Thyroid gland (tissue), 4 donors: ENCODE results near the gene TIMM10B. TPM values are rescaled to one million over a fixed set of nuclear protein-coding genes. Genes with fewer than 3 reads are reported as not detected.
A peak's percentile ranks its signal among the peaks of the same experiment; 100 is the strongest.

Experiments used
- DNase-seq, 2 donors: peaks; one replicate each; pipeline ENCODE4 v3.0.0-alpha.2; 2019
- H3K27ac ChIP-seq, 3 donors: fragments of 200-600 bp; sonication (generic); 1 replicate in 2 of 3; 2 replicates in 1 of 3; pipeline ENCODE4 v1.5.1; 2016 to 2019; ENCODE audit warnings: mild to moderate bottlenecking in 1 of 3, moderate library complexity in 1 of 3
- H3K27me3 ChIP-seq: fragments of 200-600 bp; sonication (generic); one replicate; pipeline ENCODE4 v1.5.1; 2019
- H3K36me3 ChIP-seq, 2 donors: fragments of 200-600 bp; sonication (generic); one replicate each; pipeline ENCODE4 v1.5.1; 2016 to 2019
- H3K4me1 ChIP-seq, 2 donors: fragments of 200-600 bp; sonication (generic); one replicate each; pipeline ENCODE4 v1.5.1; 2017 to 2019
- H3K4me3 ChIP-seq, 3 donors: fragments of 200-600 bp; sonication (generic); replicated peaks in 1 of 3; 1 replicate in 2 of 3; 2 replicates in 1 of 3; pipeline ENCODE4 v1.5.1; 2016; ENCODE audit warnings: mild to moderate bottlenecking in 1 of 3
- H3K9me3 ChIP-seq: fragments of 200-600 bp; sonication (generic); one replicate; pipeline ENCODE4 v1.5.1; 2017
- CTCF ChIP-seq, 6 experiments: fragments of 200-600 bp in 3 of 6; fragments of 450-650 bp in 3 of 6; sonication (generic) in 3 of 6; IDR thresholded peaks; one replicate each; pipeline ENCODE4 v1.5.1; 2016 to 2019; ENCODE audit warnings: antibody characterized with exemption in 6 of 6, mild to moderate bottlenecking in 2 of 6, inconsistent platforms in 1 of 6, moderate library complexity in 1 of 6
- POLR2A ChIP-seq, 2 donors: fragments of 450-650 bp; IDR thresholded peaks; one replicate each; pipeline ENCODE4 v1.6.1; 2017; ENCODE audit warnings: antibody characterized with exemption in 2 of 2, mild to moderate bottlenecking in 2 of 2, moderate library complexity in 1 of 2
- WGBS, 2 donors: methylation state at CpG; one replicate each; pipeline ENCODE4 v1.1.5; 2017; 5-methylcytosine and 5-hydroxymethylcytosine counted together
- intact Hi-C: fragments of 100-400 bp; cut with DNase I; formaldehyde crosslinking; loops from one replicate; pipeline ENCODE4 v1.15.1; 2023
- total RNA-seq, 4 donors: library from RNA; depleted of rRNA; stranded (reverse); fragments of >200 nt; gene quantifications; one replicate each; pipeline ENCODE4 v1.2.3, GENCODE V29; 2016

TIMM10B gene
- total RNA-seq, 4 donors from 2014 or later = 42.1 to 72.0 (median 56.3) TPM

GRCh38 chr11:6498121-6498520 is 16.8 kb downstream of the TIMM10B start:
- TF ChIP-seq CTCF (IDR thresholded peaks at IDR 0.05) (no peak), POLR2A (IDR thresholded peaks at IDR 0.05) (no peak)
- Histone ChIP-seq H3K4me1 (no peaks in the 10 kb centered on the region), H3K9me3 (no peaks in the 10 kb centered on the region), H3K27me3 (no peaks in the 10 kb centered on the region), H3K4me3 (no peak overlapping the region), H3K36me3 (no peaks in the 10 kb centered on the region), H3K27ac (no peak overlapping the region)
- DNase-seq = no peak
- intact Hi-C loops = loop anchor here (10.0 kb wide), 1 partner anchor 103 kb away; the partner anchor contains the start of gene SMPD1
- 59 to 61% methylated on average over 6 to 7 of the region's 7 CpGs for WGBS, 2 donors

- no peak for DNase-seq
- no peaks in the 10 kb centered on the region for H3K9me3 ChIP-seq
- TF ChIP-seq POLR2A (IDR thresholded peaks at IDR 0.05) = no peak
- no peak for TF ChIP-seq CTCF (IDR thresholded peaks at IDR 0.05)
- H3K27me3 ChIP-seq = no peaks in the 10 kb centered on the region
- 91% methylated on average over 5 of the region's 5 CpGs for WGBS, 2 donors
- no peaks in the 10 kb centered on the region for H3K36me3 ChIP-seq
- no peaks in the 10 kb centered on the region for H3K4me1 ChIP-seq
- H3K4me3 ChIP-seq = no peak overlapping the region
- intact Hi-C loops = loop anchor here (10.0 kb wide), 1 partner anchor 104 kb away; the partner anchor contains the start of gene SMPD1
- H3K27ac ChIP-seq = no peak overlapping the region
Observed at GRCh38 chr11:6498544-6498943, 17.2 kb downstream of the TIMM10B start.

- no peak for DNase-seq
- H3K36me3 ChIP-seq = no peaks in the 10 kb centered on the region
- 98% methylated on average over 3 of the region's 3 CpGs for WGBS, 2 donors
- no peak overlapping the region for H3K4me3 ChIP-seq
- H3K27me3 ChIP-seq = no peaks in the 10 kb centered on the region
- TF ChIP-seq POLR2A (IDR thresholded peaks at IDR 0.05) (no peak), CTCF (IDR thresholded peaks at IDR 0.05) (no peak)
- intact Hi-C loops = no loop called here
- no peaks in the 10 kb centered on the region for H3K9me3 ChIP-seq
- no peaks in the 10 kb centered on the region for H3K4me1 ChIP-seq
- no peak overlapping the region for H3K27ac ChIP-seq
Observed at GRCh38 chr11:6502382-6502781, 21.1 kb downstream of the TIMM10B start.

- TF ChIP-seq POLR2A (IDR thresholded peaks at IDR 0.05) (no peak), CTCF (IDR thresholded peaks at IDR 0.05) (no peak)
- intact Hi-C loops = no loop called here
- Histone ChIP-seq H3K9me3 (no peaks in the 10 kb centered on the region), H3K27me3 (no peaks in the 10 kb centered on the region), H3K36me3 (no peaks in the 10 kb centered on the region), H3K4me3 (no peak overlapping the region), H3K4me1 (no peaks in the 10 kb centered on the region), H3K27ac (no peak overlapping the region)
- WGBS, 2 donors = 85 to 86% methylated on average over 3 of the region's 3 CpGs
- DNase-seq = no peak
Observed at GRCh38 chr11:6504166-6504565, 22.9 kb downstream of the TIMM10B start.

GRCh38 chr11:6505577-6506240 is 24.4 kb downstream of the TIMM10B start:
- H3K27ac ChIP-seq = no peak overlapping the region
- H3K36me3 ChIP-seq = no peaks in the 10 kb centered on the region
- 54 to 59% methylated on average over 2 of the region's 2 CpGs for WGBS, 2 donors
- H3K9me3 ChIP-seq = no peaks in the 10 kb centered on the region
- no peak overlapping the region for H3K4me3 ChIP-seq
- no peak for DNase-seq
- no peaks in the 10 kb centered on the region for H3K4me1 ChIP-seq
- TF ChIP-seq POLR2A (IDR thresholded peaks at IDR 0.05) (no peak), CTCF (IDR thresholded peaks at IDR 0.05) (peak in 5 of 6 experiments; percentile 30 to 67 (median 67))
- intact Hi-C loops = no loop called here
- H3K27me3 ChIP-seq = no peaks in the 10 kb centered on the region
